ENCODE results near the gene GATA5.

GATA5 gene

DNA sequence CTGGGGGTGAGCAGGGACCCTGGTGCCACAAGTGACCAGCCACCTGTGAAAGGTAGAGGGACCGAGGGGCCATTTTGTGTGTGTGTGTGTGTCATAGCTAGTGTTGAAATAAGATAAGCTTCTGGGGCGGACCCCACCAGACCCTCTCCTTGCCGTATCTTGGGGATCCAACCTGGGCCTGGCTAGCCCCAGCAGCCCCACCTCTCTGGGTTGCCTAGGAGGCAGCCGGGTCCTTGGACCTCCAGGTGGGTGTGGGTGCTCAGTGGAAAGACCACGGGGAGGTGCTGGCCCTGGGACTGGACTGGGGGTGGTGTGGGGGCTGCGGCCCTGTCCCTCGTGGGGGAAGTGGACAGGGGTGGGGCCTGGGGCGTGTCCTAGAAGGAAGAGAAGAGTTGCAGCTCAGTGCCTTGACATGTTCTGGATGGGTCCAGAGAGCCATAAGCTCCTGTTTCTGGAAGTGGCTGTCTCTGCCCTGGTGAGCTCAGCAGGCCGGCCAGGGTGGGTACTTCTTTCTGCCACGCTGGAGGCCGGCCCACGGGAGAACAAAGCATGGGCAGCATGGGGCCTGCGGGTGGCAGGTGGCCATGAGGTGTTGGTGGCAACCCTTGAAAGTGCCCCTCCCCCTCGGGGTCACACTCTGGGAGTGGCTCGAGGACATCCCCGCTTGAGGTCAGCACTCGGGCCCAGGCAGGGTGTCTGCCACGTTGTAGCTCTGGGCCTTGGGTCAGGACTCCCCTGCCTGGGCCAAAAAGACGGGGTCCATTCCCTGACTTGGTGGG is 56.9 kb downstream of the GATA5 start:
- TF ChIP-seq, protein P1, sequence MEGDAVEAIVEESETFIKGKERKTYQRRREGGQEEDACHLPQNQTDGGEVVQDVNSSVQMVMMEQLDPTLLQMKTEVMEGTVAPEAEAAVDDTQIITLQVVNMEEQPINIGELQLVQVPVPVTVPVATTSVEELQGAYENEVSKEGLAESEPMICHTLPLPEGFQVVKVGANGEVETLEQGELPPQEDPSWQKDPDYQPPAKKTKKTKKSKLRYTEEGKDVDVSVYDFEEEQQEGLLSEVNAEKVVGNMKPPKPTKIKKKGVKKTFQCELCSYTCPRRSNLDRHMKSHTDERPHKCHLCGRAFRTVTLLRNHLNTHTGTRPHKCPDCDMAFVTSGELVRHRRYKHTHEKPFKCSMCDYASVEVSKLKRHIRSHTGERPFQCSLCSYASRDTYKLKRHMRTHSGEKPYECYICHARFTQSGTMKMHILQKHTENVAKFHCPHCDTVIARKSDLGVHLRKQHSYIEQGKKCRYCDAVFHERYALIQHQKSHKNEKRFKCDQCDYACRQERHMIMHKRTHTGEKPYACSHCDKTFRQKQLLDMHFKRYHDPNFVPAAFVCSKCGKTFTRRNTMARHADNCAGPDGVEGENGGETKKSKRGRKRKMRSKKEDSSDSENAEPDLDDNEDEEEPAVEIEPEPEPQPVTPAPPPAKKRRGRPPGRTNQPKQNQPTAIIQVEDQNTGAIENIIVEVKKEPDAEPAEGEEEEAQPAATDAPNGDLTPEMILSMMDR (conservative IDR thresholded peaks at IDR 0.05; ENCODE audit: control insufficient read depth, insufficient read depth, low read depth, low read length) = no peak
- no peak overlapping the region for H3K4me3 ChIP-seq (ENCODE audit: control insufficient read depth, low read depth, low read length)
- no peak for DNase-seq (ENCODE audit: low read depth)

DNA sequence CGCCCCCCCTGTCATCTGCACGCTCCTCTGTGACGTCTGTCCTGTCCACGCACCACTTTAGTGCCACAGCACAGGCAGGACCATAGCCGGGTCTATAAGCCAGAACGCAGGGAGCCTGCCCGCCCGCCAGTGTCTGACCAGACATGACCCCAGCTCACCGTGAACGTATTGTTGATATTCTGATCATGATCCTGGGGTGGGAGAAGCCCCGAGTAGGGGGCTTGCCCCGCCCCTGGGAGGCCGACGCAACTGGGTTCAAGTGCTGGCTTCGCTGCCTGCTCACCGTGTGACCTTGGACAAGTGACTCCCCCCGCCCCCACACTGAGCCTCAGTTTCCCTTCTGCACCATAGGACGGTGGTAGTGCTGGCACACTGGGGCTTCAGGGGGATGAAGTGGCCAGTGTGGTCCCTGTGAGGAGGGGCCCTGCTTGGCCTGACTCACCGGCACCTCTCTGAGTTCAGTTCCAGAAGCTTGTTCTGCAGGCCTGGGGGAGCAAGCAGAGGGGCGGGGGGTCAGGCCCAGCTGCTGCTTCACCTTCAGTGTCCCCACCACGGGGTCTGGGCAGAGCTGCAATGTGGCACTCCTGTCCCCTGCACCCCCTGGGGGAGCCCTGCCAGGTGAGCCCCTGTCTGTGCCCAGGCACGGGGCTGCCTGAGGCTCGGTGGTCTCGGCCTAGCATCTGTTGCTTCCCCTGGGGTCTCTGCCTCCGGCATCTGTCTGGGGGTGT is 57.6 kb downstream of the GATA5 start:
- H3K4me3 ChIP-seq (ENCODE audit: control insufficient read depth, low read depth, low read length) = no peak overlapping the region
- TF ChIP-seq, protein P1 (conservative IDR thresholded peaks at IDR 0.05; ENCODE audit: control insufficient read depth, insufficient read depth, low read depth, low read length) = no peak

DNA sequence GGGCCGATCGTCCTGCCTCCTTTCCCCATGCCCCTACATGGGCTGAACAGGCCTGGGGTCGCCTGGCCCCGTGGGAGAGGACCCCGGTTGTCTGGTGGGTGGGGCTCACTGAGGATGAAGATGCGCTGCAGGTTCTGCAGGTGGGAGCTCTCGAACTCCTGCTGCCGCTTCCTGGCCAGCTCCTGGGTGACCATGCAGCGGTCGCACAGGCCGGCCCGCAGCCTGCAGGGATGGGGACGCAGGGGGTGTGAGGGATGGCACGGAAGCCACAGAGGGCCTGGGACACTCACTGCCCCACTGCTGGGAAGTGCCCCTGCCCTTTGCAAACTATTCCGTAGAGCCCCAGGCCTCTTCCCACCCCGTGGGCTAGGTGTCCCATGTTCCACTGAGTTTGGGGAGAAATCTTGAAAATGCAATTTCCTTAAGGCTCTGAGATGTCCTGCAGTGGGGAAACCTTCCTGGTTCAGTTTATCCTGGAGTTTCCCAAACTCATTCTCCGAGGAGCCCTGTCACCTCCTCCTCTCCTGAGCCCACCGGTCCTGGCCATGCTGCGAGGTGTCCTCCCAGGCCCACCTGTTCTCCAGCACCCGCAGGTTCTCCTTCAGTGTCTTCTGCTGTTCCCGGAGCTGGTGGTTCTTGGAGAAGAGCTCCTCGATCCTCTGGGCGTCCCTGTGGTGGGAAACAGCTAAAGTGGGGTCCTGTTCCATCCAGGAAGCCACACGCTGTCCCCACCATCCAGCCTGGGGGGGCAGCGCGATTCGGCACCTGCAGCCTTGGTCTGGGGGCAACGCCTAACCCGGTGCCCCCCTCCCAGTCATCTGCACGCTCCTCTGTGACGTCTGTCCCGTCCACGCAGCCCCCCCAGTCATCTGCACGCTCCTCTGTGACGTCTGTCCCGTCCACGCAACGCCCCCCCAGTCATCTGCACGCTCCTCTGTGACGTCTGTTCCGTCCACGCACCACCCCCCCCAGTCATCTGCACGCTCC is 58.9 kb downstream of the GATA5 start:
- DNase-seq (ENCODE audit: low read depth) = no peak
- TF ChIP-seq, protein P1 (conservative IDR thresholded peaks at IDR 0.05; ENCODE audit: control insufficient read depth, insufficient read depth, low read depth, low read length) = no peak
- no peak overlapping the region for H3K4me3 ChIP-seq (ENCODE audit: control insufficient read depth, low read depth, low read length)

More for the DNA sequence above, 57.6 kb downstream of the GATA5 start:
- DNase-seq (ENCODE audit: low read depth) = no peak

DNA sequence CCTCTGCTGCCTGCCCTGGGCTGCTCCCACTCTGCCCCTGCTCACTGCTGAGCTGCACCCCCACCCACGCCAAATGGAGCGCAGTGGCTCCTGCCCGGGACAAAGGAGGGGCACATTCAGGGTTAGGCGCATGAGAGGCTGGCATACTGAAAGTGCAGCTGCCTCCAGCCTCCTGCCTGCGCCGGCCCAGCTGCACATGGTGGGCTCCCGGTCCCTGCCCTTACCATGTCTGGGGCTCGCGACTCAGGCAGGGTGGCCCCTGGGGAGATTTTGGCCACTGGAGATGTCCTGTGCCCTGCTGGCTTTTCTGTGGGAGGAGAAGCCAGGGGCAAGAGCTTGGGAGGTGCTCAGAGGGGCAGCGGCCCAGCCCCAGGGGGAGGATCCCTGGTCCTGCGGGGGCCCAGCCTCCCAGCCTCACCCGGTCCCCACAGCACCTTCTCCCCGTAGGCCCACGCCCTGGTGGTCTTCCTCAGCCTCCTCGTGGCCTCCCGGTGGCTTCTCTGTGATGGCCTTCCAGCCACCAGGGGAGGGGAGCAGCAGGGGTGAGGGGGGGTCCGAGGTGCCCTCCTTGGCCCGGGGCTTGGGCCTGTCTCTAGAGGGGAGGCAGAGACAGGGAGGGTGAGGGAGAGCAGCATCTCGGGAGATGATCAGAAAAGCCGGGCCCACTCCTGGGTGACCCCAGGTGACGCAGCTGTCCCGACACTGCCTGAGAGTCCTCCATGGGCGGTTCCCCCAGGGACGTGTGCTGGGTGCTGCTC is 60.3 kb downstream of the GATA5 start:
- TF ChIP-seq, protein P1 (conservative IDR thresholded peaks at IDR 0.05; ENCODE audit: control insufficient read depth, insufficient read depth, low read depth, low read length) = no peak
- no peak overlapping the region for H3K4me3 ChIP-seq (ENCODE audit: control insufficient read depth, low read depth, low read length)
- no peak for DNase-seq (ENCODE audit: low read depth)

DNA sequence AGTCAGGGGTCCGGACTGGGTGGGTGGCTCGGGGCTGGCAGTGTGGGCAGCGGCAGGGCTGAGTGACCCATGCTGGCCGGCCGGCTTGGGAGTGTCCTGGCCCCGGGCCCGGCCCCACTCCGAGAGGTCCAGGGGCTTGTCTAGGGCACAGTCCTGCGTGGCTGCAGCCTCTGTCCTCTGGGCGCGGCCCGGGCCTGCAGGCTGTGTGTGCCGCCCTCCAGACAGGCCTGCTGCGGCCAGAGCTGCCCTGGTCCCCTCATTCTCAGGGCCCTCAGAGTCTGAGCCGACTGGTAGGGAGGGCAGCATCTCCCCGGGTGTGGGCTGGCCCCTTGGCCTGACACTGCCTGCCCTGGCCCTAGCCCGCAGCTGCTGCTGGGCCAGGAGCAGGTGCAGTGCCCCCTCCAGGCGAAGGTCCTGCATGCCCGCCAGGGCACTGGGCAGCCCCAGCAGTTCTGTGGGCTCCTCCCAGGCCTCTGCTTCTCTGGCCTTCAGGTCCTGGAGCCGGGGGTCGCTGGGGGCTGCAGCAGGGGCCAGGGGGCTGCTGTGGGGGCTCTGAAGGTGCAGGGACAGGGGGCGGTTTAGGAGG is 61.8 kb downstream of the GATA5 start:
- no peak for DNase-seq (ENCODE audit: low read depth)
- TF ChIP-seq, protein P1 (conservative IDR thresholded peaks at IDR 0.05; ENCODE audit: control insufficient read depth, insufficient read depth, low read depth, low read length) = no peak
- H3K4me3 ChIP-seq (ENCODE audit: control insufficient read depth, low read depth, low read length) = no peak overlapping the region
